ENCODE results near the gene C3orf20.

The C3orf20 gene

DNA sequence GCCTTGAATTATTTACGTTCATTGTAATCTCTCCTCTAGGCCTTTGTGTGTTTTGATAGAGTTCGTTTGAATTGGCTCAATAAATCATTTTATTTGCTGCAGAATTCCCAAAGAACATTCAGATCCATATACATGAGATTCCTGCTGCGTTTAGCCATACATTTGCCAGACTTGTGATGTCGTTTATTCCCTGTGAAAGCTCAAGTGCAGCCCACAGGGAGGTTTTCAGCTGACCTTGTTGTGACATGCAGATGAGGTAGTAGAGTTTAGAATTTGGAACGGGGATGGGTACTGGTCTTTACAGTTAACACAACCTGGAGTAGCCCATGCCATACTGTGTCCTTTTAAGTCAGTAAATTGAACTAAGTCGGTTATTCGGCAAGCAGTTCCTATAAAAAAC, at the start of gene C3orf20:
Gene C3orf20 (plus strand): TSS at position 301 of the 400 bp plus-strand sequence. CDS start 7,573 bp downstream, outside the sequence.
- DNase-seq: no peak

DNA sequence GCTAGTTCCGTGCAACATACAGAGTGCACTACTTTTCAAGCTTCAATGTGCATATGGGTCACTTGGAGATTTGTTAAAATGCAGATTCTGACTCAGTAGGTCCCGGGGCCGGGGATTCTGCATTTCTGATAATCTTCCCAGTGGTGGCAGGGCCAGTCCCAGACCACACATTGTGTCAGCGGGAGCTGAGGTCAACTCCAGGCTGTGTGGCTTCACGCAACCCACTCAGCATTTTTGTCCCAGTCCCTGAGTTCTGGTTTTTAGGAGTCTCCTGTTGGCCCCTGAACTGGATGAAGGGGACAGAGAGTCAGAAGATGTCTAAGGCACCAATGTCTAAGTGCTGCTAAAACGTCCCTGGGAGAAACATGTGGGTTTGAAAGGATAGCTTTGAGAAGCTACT, 49.5 kb upstream of the C3orf20 start:
- no peak for DNase-seq

DNA sequence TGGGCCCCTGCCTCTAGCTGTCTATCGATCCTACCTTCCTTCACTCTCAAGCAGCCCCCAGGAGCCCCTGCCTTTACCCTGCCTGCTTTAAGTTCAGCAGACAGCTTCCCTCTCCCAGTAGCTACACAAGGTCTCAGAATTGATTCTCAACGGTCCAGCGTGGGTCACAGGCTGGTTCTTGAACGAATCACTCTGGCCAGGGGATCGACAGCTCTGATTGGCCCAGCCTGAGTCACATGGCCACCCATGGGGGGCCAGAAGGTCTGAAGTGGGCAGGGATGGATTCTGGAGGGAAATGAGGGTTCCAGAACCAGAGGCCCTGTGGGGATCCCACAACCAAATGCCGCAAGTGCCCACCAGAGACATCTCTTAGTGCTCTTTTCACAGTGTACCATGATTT, 47.1 kb upstream of the C3orf20 start:
- no peak for DNase-seq

DNA sequence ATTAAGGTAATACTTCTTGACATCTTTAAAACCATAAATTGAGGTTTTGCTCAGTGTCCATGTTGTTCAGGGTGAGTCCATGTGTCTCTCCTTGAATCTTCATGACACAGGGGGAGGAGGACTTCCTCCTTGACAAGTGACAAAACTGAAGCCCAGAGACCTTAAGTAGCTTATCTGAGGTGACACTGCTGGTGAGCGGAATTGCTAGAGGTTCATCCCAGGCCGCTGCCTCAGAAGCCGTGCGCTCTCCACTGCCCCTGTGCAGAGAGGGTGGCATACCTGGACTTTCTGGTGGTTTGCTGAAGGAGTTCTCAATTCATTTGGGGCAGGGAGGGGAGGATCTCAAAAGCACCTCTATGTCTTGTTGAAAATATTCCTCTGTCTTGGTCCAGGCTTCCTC, 46.5 kb upstream of the C3orf20 start:
- no peak for DNase-seq

DNA sequence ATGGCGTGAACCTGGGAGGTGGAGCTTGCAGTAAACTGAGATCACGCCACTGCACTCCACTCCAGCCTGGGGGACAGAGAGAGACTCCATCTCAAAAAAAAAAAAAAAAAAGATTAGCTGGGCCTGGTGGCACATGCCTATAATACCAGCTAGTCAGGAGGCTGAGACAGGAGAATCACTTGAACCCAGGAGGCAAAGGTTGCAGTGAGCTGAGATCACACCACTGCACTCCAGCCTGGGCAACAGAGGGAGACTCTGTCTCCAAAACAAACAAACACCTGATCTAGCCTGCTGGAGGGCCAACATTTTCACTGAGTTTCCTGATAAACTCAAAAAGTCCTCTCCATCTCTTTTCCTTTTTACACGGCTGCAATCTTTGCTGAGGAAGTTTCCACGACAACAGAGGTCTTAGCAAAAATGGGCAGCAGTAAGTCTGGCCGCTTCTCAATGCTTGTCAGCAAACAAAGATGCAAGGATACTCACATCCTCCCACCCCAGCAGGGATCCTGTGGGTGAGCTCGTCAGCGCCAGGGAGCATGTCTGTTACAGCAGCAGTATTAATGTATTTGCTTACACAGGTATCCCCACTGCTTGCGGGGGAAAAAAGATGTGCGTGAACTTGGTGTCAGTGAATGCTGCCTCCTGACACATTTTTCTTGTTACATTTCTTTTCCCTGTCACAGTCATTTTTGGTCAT, 44.4 kb upstream of the C3orf20 start:
- no peak for DNase-seq

DNA sequence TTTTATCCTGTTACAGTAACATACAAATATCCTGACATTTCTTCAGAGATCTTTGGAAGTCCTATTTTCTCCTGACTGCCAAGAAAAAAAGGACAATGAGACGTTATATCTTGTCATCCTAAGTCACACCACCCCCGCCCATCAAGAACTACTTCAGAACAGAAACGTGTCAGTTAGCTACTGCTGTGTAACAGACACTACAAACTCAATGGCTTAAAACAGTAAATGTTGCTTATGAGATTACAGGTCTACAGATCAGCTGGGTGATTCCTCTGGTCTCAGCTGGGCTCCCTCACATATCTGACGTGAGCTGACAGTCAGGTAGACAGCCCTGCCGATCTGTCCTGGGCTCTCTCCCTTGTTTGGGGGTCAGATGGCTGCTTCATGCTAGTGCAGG, 43.8 kb upstream of the C3orf20 start:
- DNase-seq: no peak

DNA sequence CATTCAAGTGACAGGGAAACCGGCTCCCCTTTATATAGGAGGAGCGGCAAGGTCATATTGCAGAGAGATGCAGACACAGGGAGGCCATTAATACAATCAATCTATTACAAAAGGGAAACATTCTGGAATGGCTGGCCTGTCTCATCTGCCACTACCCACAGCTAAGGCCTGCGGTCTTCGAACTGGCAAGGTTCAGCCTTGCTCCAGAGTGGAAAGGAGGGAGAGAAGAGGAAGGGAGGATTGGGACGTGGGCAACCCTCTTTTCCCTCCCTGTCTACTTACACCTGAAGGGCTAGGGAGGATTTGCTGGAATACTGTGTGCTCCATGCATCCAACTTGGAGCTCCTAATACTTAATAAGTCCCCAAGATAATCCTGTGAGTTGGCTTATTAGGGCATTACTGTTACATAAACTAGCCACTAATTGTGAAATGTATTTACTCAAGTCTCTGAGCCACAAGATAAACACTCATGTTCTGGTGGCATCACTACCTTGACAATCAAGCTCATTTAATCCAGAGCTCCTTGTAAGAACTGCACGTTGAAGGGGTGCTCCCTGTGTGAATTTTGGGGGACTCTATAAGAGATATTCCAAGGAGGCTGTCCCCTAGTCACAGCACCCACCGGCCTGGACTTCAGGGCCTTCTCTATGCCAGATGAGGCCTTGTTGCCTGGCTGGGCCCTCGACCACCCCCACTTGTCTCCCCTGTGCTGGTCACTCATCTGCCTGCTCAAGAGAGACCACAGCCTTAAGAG, 43.1 kb upstream of the C3orf20 start:
- no peak for DNase-seq

DNA sequence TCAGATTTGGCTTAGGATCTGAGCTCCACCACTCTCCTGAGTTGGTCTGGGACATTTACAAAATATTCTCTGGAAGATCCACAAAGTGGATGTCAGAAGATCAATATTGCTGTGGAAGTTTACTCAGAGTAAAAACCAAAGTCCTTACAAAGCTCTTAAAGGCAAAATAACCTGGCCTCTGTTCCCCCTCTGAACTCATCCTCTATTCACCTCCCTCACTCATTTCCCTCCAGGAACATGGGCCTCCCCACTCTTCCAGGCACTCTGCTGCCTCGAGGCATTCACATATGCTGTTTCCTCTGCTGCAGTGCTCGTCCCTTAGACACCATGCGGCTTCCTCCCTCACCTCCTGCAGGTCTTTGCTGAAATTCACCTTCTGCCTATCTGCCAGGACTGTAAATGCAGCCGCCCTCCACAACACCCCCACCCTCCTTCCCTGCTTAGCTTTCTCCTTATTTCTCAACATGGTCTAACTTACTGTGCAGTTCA, 42.5 kb upstream of the C3orf20 start:
- no peak for DNase-seq

DNA sequence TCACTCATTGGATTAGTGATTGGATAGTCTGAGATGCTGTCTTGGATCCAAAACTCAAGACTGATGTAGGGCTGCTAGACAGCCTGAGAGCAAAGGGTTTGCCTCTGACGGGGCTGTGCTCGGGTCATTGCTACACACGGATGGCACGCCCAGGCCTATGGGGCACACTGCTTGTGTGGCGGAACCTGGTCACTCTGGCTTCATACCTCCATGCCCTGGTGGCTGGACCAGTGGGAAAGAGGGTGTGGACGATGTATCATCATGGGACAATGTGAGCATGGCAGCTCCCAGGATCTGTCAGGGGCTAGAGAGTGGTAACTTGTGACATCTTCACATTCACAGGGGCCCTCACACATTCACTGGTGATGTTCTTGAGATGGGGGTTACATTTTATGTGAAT, 41.5 kb upstream of the C3orf20 start:
- DNase-seq: no peak

DNA sequence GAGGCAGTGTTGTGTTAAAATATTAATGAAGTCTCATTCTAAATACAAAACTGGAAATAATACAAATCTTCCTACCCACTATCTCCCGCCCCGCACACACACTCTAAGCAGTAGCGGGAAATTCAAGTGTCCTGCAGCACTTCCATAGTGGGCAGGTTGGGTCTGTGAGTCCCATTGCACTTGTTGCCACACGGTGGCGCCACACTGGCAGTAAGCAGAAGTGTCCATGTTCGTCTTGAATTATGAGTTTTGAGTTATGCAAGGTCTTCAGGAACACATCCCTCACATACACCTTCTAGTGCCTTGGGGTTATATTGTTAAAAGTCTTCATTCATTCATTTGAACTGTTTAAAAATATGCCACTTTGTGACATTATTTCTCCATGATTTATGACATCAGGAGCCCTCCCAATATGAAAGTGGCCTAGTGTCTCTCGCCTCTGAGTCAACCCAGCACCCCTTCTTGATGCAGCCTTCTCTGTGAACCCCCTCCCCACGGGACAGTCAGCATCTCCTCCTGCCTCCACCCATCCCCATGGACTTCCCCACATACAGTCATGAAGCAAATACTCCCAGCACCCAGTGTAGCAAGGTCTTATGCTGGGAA, 41.0 kb upstream of the C3orf20 start:
- DNase-seq: peak; percentile 65

DNA sequence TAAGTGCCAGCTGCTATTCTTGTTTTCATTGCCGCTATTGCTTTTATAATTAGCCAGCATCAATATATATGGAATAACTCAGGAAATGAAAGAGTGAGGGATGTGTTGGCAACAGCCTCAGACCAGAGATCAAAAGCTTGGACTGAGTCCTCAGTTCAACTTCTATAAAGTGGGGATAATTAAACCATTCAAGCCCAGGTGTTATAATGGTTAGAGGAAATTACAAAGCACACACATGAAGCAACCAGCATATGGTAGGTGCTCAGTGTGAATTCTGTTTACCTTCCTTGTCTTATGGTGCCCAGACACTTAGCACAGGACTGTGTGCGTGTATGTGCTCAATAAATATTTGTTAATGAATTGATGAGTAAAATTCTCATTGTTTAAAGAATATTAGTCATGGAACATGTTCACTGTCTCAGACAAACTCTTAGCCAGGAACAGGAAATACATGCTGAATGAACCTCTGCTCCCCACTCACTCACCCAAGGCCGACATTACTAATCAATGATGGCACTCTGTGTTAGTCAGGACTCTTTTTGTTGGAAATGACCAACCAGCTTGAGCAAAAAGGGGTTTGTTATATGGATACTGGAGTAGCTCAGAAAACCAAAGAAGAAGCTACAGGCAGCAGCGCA, 40.1 kb upstream of the C3orf20 start:
- no peak for DNase-seq

DNA sequence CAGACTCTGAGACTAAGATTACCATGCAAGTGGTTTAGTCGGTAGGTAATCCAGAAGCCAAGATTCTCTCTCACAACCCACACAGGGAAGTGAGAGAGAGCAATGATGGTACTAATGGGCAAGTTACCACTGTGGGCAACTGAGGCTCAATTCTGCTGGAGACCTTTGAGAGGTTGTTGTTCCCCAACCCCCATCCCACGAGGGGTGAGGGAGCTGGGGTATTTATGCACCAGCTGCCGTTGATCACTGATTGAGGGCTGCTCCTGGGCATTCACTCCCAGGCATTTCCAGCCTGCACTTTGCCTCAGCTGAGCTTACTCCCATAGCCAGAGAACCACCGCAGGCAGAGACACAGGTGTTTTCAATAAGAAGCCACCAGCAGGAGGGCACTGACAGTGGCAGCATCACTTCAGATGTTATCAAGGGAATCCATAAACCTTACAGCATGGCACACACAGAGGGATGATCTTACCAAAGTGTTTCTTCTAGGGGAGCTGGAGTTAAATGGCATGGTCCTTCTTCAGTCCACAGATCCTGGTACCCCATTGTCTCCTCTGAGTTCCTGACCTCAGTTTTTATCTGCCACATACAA, 38.3 kb upstream of the C3orf20 start:
- no peak for DNase-seq

DNA sequence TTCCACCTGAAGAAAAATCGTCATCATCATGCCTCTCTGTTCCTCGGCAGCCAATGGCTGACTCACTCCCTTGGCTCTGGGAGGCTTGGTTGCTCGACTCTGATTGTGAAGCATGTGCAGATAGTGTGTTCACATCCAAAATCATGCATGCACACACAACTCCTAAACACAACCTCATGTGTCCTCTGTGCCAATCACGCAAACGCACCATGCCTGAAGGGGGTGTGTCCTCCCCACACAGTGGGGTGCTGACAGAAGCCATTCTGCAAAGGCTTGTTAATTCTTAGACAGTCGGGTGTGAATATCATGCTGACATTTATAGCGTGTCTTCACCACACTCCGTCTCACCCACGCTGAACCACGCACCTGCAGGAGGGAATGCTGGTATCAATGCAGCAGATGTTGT, 34.8 kb upstream of the C3orf20 start:
- DNase-seq: no peak

DNA sequence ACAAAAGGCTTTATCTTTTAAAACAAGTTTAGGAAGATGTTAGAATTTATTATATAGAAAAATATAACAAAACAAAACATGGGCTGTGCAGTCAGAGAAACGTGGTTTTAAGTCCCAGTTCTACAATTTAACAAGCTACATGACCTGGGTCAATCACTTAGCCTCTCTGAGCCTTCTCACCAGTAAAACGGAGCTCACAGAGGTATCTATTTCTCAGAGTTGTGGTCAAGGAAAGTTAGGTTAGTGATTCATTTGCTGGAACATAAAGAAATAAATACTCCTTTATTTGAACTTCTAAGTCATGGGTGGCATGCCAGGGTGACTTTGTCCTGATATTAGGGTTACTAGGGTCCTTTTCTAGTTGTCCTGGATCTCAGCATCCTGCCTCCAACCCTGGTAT, 34.2 kb upstream of the C3orf20 start:
- no peak for DNase-seq

DNA sequence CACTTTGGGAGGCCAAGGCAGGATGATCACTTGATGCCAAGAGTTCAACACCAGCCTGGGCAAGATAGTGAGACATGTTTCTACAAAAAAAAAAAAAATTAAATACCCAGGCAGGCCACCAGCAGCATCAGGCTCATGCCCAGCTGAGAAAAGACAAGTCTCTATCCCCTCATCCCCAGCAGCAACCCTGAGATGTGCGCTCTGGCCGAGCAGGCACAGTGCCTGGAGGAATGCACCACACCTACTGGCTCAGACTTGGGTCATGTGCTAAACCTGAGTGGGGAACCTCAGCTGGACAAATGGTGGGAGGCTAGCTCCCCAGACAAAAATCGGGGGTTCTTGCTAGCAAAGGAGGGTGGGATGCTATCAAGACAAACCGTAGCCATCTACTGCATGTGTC, 33.6 kb upstream of the C3orf20 start:
- no peak for DNase-seq

DNA sequence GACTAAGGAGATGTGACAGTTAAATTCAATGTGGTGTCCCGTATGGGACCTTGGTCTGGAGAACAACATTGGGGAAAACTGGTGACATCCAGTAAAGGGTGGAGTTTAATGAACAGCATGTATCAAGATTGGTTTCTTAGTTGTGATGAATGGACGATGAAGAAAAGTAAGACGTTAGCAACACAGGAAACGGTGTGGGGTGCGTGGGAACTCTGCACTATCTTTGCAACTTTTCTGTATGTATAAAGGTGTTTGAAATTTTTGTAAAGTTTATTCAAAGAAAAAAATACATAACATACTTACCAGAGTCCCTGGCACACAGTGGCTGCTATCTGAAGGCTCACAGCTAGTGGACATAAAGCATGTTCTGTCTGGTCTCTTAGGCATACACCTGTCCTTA, 29.5 kb upstream of the C3orf20 start:
- DNase-seq: no peak

DNA sequence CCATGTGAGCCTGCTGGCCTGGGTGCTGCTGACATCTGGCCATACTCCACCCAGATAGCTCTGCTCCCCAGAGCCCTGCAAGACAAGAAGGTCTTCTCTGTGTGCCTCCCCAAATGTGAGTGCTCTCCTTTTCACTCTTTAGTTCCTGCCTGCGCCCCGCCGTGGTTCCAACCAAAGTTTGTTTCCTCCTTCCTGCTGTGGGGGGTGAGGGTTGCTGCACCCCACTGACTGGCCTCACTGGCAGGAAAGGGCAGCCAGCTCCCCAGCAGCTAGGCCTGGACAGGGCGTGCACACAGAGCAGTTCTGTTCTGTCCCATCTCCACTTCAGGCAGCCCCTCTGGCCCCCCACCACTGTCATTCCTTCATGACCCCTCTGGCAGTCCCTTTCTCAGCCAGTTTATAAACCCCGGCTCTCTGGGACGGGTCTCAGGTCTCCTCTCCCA, 28.8 kb upstream of the C3orf20 start:
- DNase-seq: no peak

DNA sequence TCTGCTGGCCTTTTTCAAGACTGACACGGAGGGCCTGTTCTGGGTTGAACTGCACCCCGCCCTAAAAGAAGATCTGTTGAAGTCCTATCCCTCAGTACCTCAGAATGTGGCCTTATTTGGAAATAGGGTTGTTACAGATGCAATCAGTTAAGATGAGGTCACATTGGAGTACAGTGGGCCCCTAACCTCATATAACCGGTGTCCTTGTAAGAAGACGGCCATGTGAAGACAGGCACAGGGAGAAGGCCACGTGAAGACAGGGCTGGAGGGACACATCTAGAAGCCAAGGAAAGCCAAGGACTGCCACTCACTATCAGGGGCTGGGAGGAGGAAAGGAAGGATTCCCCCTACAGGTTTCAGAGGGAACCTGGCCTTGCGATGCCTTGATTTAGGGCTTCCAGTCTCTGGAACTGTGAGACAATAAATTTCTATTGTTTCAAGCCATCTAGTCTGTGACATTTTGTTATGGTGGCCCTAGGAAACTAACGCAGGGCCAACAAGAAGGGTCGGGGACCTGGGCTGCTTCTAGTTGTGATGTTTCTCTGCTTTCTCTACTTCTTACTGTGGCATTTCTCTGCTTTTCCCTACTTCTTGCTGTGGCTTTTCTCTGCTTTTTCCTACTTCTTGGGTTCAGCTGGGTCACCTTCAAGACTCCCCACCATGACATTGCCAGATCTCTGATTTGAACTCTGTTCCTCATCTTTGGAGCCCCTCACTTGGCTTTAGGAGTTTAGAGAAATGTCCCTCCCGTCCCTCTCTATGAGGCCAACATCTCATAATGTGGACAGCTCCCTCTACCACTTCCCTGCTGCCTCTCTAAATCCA, 28.1 kb upstream of the C3orf20 start:
- DNase-seq: no peak

DNA sequence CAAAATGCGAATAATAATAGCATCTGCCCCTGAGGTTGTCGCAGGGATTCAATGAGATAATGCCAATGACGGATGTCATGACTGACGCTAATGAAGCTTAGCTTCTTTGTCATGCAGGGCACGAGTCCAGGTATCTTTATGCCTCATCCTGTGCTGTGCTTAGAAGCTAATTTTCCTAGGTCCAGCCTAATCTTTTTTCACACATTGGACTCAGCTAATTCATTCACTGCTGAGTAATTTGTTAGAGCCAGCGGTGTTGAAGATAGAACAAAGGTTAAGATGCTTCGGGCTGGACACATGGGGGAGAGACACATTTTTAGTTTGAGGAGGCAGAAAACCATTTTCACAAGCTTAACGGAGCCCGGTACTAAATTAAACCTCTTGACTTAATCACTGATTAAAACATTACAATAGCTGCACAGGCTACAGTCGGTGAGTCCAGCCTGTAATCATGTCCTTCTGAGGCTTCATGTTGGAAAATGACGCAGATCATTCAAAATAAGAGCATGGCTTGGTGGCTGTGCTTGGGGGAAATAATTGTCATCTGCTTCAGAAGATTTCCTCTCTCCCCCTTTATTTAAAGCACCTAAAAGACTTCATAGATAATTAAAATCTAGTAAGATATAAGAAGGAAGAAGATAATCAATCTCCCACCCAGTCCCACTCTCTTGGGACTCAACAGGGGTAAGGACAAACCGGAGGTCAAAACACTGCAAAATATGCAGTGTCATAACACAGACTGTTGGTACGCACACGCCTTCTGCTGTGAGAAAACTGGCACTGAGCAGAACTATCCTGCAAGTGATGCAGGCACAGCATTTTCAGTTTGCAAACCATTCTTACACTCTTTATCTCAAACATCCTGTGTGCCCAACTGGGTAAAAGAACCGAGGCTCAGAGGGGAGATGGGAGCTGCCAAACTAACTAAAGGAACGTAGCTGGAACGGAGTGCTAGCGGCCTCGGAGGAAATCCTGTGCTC, 26.7 kb upstream of the C3orf20 start:
- no peak for DNase-seq

DNA sequence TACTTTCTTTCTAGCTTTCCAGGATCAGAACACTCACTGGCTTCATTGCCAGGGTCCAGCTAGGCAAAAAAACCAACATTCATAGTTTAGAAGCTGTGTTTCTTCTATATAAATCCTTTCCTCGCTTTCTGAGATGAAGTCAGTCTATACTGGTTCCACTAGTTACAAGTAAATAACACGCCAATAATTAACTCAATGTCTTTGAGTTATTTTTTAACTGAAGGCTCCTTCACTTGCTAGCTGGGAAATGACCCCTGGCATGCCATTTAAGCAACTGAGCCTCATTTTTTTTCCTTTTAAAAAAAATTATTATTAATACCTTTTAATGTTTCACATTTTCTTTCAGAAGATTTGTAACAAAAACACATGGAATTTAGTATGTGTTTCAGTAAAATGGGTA, 25.5 kb upstream of the C3orf20 start:
- no peak for DNase-seq

DNA sequence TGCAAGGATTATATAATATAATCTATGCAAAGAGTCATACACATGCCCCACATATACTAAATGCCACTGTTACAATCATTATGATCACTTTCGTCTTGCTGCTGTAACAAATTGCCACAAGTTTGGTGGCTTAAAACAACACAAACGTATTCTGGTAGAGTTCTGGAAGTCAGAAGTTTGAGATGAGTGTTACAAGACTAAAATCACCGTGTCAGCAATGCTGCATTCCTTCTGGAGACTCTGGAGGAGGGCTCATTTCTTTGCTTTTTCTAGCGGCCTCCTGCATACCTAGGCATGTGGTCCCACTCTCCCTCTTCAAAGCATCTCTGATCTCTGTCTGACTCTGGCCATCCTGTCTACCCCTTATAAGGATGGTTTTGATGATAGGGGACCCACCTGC, 24.7 kb upstream of the C3orf20 start:
- no peak for DNase-seq

All from stimulated activated CD4-positive, alpha-beta T cell treated with anti-CD3 and anti-CD28 coated beads, Interleukin-15, amount 100 ng/mL, for 24 hours (primary cell).